NCI-H128 (cell line): ENCODE data around the gene RSAD1.
A peak's percentile ranks its signal among the peaks of the same experiment; 100 is the strongest.

ENCODE experiments used
- DNase-seq: peaks from one replicate; lab custom pipeline; 2025; ENCODE audit not compliant: unreplicated experiment; lab: John Stamatoyannopoulos, UW

Gene RSAD1

GRCh38 chr17:50517504-50518383, 39.1 kb downstream of the RSAD1 start:
- DNase-seq, result no peak

DNA sequence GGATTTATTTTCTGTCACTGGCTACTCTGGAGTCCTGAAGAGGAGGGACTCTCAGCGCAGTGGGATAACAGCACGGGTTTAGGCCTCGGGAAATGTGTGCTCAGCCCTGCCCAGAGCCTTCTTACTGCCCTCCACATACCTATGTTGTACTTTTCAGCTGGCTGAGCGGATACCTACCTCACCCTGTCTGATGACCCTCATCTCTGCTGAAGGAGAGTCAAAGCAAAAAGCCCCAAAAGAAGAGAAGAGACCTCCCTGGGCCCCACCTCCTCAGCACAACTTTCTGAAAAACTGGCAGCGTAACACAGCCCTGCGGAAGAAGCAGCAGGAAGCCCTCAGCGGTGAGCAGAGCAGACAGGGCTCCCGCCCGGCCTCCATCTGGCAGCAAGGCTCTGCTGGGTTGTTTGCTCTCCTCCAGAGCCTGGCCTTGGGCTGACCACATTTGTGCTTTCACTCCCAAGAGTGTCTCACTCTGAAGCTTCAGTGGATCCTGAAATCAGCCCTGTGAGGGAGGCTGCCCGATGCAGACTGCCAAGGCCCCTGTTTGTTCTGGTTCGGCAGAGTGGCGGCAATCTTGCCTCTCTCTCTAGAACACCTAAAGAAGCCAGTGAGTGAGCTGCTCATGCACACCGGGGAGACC, 39.8 kb downstream of the RSAD1 start:
- no peak for DNase-seq

GRCh38 chr17:50519141-50519834, 40.6 kb downstream of the RSAD1 start:
- no peak for DNase-seq

GRCh38 chr17:50520483-50520882, 41.8 kb downstream of the RSAD1 start:
- DNase-seq, result no peak

- no peak for DNase-seq
These were observed 42.9 kb downstream of the RSAD1 start for GRCh38 chr17:50521514-50521913.

DNA sequence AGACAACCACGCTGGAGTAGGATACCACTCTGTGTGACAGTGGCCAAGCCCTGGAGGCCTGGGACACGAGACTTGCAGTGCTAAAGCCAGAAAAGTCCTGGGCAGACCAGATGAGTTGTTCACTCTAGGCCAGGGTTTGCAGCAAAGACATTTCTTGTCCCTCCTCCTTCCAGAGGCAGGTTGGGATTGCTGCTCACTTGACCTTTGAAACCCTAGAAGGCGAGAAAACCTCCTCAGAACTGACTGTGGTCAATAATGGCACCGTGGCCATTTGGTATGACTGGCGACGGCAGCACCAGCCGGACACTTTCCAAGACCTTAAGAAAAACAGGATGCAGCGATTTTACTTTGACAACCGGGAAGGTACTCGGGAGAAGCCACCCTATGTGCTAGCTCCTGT, 44.1 kb downstream of the RSAD1 start:
- no peak for DNase-seq

GRCh38 chr17:50523208-50523607, 44.5 kb downstream of the RSAD1 start:
- no peak for DNase-seq

GRCh38 chr17:50524838-50525237, 46.2 kb downstream of the RSAD1 start:
- no peak for DNase-seq

DNA sequence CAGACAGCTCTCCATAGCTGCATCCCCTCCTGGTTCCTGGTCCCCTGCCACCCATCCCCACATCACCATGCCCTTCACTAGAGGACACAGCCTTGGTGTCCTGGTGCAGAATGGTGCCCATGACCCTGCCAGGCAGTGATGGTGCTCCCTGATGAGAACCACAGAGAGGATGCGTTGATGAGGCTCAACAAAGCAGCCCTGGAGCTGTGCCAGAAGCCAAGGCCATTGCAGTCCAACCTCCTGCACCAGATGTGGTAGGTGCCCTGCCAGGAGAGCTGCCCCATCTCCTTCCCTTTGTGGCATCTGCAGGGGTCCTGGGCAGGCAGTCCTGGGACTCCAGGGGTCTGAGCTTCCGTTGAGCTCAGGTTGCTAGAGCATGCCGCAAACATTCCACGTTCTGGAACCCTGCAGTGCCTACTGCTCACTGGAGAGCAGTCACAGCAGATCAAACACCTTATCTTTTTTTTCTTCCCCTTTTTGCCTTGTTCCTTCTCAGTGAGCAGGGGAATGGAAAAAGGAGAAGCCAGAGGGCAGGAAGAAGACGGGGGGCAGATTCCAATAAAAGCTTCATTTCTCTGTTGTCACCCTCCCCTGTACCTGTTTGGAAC, 48.6 kb downstream of the RSAD1 start:
- no peak for DNase-seq

GRCh38 chr17:50527949-50528474, 49.4 kb downstream of the RSAD1 start:
- no peak for DNase-seq

DNA sequence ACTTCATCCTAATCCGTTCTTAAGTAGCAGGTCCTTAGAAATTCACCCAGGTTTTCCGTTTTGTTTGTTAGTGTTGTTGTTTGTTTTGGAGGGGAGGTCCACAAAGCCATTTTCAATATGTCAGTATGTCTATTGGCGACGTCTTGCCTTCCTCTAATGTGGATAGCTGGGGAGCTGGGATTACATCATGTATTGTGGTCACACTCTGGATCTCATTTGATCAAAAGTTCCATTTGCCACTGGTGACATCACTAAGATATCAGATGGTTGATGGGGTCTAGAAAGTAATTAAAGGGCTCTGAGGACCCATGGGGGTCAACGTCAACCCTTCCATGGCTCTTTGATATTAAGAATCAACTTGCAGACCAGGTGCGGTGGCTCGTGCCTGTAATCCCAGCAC, 51.2 kb downstream of the RSAD1 start:
- DNase-seq, result no peak

GRCh38 chr17:50531428-50532025, 52.9 kb downstream of the RSAD1 start:
- DNase-seq, result no peak

DNA sequence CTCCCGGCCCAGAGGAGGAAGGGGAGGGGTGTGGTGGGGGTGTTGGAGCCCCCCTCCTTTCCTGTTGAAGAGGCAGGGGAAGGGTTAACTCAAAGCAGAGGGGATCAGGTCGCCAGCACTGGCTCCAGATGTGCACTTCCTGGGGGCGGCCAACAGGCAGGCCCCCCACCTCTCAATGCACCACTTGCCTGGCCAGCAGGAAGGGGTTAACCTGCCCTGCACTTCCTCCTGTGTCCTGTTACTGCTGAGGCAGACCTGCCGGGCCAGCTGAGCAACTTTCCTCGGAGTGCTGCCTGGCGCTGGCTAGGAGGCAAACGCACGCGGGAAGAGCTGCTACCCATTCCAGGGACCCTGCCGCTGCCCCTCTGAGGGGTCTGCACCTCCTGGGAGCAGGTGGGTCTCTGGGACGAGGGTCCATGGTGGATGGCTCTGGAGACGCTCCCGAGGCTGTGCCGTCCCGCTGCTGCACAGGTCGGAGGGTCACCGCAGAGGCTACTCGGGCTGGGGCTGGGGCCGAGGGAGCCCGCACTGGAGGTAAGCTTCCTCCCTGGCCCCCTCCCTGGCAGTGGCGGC, 53.9 kb downstream of the RSAD1 start, which contains the start of gene EPN3:
Gene EPN3, plus strand, starts transcription at position 284 of the 573 bp plus-strand sequence. CDS start 3,822 bp downstream, outside the sequence.
- no peak for DNase-seq

- no peak for DNase-seq
These were observed 54.5 kb downstream of the RSAD1 start for GRCh38 chr17:50533185-50533584.

GRCh38 chr17:50533720-50534148, 55.1 kb downstream of the RSAD1 start:
- peak; percentile 14 for DNase-seq

DNA sequence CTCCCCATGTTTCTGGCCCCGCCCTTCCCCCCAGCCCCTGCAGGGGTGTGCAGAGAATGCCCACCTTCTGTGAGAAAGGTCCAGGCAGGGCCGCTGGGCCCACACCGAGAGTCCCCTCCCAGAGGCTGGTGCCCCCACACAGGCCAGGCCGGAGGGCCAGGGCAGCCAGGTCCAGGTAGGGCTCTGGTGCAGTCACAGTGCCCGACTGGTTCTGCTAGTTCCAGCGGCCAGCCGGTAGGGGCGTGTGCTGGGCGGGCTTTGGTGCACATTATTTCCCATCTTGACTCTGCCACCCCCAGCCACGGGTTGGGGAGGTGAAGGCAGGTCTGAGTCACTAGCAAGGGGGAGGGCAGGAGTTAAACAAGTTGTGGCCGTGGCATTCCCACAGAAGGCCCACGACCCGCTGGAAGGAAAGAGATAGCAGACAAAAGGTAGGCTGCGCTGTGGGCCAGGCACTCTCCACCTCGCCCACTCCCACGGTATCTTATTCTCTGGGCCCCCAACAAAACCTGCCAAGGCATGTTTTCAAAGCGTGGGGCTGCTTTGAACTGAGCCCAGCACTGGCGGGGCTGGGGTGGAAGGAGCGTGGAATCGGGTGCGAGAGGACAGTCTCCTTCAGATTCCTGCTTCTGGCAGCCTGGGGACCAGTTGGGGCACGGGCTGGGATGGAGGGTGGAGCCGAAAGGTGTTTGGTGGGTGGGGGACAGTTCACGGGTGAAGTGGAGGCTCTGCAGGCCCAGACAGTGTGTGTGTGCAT, 55.7 kb downstream of the RSAD1 start:
- DNase-seq, result no peak

DNA sequence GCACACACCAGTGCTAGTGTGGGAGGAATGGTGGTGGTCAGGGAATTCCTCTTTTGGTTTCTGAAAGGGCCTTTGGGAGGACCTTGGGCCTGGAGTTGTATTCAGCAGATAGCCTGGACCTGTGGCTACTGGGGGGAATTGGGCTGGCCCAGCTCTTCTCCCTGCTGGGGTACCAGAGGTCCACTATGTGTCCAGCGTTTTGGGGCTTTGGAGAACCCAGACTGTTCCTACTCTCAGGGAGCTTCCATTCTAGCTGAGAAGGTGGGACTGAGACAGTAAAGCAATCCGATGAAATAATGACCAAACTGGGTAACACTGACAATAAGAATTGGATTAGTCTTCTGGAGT, 56.3 kb downstream of the RSAD1 start:
- DNase-seq, result no peak

DNA sequence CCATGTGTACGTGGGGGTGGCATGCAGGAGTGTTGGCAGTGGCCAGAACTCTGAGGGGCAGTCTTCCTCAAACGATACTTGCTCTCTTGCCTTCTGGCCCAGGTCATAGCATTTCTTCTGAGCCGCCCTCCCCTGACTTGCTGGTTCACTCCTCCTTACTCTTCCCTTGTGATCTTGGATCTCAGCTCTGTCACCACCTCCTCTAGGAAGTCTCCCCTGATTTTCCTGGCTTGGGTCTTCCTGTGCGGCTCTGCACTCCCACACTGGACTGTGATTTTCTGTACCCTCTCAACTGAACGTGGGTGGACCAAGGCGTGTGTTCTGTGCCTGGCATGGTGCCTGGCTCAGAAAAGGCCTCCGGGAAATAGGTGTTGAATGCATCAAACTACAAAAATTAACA, 56.7 kb downstream of the RSAD1 start:
- no peak for DNase-seq
